GM21619 (cell line): ENCODE results near the gene ATP11A.

ENCODE experiments used
- ATAC-seq: cut with Tn5 transposase; IDR thresholded peaks from one replicate; pipeline ENCODE4 v1.9.1; 2021; ENCODE audit not compliant: unreplicated experiment

The ATP11A gene

DNA sequence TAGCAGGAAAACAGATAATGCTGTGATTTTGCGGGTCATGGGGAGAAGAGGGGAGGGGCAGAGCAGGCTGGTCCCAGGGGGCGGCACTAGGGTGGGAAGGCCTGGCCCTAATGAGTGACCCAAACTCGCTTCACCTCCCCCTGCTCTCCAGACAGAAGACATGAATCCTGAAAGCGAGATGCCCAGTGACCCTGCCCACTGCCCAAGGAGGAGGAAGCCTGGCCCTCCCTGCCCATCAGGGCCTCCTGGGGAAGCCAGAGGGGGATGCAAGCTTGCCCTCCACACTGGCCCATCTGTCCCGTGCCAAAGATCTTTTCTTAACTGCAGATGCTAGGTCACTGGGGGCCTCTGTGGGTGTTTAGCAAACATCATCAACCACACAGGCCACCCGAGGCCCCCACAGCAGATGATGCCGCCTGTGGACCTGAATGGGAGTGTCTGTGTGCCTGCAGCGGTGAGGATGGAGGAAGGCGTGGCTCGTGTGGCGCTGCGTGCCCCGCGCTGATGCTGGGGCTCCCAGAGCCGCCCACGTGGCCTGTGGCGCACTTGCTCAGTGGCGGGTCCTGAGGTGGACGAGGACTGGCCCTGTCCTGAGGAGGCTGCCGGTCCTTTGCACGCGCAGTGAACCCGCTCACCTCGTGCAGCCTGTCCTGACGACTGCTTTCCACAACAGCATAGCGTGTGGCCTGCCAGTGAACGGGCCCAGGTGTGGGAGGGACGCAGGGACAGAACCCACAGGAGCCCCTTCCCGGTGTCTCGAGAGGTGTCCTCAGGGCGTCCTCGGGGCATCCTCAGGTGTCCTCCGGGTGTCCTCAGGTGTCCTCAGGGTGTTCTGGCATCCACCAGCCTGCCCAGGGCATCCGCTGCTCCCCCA is 198.6 kb downstream of the ATP11A start:
- no peak for ATAC-seq

DNA sequence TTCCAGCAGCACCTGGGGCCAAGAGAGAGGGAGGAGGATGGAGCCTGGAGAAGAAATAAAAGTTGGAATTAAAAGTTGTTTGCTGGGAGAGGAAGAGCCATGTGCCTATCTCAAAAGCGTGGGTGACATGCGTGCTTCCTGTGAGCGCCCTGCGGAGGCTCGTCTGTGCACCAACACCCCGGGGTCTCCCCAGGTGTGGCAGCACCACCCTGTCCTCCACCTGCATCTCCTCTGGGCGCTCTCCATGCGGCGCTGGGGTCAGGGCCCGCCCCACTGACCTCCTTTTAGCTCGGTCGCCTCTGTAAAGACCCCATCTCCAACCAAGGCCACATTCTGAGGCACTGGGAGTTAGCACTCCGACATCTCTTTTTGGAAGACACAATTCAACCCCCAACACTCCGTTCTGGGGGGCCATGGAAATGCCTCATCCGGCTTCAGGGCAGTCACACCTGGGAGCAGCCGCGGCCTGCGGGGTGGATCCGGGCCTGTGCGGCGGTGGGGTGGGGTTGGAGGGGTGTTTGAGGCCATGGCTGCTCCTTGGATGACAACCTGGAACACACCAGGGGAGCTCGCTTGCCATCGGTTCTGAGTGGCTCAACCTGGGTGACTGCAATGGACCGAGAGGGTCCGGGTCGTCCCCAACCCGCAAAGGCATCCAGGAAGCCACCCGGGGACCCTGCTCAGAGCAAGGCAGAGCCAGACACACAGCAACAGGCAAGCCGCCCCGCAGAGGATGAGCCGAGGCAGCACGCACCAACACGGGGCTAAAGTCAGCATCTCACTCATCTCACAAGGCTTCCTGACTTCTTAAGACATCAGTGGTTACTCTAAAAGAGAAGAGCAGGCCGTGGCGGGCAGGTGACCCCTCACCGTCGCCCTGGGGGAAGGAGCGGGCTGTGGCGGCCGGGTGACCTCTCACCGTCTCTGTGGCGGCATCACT is 199.8 kb downstream of the ATP11A start:
- ATAC-seq: no peak

DNA sequence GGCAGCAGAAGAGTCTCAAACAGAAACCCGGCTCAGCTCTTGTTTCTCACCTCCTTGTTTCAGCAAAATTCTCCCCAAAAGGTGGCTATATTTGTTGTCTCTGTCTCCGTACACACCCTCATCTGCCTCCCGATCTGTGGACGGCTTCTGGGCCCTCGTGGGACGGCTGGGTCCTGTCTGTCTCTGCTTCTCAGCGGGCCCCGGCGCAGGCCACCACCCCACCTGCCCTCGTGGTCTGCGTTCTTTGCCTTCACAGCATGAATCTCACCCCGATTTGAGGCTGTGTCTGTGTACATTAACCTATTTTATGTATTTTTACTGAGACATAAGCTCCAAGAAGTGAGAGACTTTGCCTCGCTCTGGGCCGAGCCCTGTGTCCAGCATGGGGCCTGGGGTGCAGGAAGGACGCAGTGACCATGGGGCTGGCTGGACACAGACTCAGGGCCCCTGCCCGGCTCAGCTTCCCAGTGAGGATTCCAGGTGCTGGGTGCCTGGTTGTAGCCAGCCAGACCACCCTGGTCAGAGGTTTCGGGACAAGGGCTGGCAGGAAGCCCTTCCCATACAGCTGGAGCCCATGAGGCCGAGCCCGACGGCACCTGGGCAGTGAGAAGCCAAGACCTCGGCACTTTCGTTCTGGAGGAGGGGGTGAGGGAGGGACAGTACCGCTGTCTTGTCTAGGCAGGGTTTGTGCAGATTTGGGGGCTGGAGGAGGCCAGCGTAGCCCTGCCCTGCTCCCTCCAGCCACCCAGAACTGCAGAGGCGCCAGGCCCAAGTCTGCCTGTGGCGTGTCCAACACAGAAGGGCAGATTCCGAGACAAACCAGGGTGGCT is 200.7 kb downstream of the ATP11A start:
- no peak for ATAC-seq

DNA sequence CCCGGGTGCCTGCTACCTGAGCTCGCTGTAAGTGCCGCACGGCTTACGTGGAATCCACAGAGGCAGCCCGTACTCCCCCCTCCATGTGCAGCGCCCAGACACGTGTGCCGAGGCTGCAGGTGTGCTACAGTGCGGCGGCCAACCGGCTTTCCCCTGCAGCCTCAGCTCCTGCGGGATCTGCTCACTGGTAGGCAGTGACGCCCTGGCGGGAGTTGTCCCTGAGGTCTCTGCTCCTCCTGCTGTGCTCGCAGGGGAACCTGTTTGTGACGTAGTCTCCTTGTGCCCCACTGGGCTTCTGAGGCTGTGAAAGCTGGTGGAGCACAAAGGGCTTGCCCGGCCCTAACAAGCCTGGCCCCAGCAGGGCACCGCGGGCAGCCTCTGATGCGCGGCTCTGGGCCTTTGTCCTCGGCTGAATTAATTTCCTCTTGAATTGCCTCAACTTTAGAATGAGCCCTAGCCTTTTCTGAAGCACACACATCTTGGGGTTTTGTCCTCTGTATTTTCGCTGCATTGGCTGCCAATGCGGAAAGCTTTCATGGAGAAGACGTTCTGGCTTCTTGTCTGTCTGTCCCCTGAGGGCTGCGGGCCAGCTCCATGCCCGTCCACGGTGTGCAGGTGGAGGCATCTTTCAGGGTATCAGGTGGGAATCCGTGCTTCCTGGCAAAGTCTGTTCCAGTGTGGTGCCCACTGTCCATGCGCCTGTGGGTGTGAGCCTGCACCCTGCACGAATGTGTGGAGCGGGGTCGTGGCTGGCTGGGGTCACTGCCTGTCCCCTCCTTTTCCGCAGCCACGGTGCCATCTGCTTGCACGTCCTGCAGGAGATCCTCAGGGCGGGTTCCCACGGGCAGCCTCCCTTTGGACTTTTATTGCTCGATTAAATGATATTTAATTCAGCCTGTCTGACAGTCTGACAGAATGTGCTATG is 201.9 kb downstream of the ATP11A start:
- ATAC-seq: no peak

DNA sequence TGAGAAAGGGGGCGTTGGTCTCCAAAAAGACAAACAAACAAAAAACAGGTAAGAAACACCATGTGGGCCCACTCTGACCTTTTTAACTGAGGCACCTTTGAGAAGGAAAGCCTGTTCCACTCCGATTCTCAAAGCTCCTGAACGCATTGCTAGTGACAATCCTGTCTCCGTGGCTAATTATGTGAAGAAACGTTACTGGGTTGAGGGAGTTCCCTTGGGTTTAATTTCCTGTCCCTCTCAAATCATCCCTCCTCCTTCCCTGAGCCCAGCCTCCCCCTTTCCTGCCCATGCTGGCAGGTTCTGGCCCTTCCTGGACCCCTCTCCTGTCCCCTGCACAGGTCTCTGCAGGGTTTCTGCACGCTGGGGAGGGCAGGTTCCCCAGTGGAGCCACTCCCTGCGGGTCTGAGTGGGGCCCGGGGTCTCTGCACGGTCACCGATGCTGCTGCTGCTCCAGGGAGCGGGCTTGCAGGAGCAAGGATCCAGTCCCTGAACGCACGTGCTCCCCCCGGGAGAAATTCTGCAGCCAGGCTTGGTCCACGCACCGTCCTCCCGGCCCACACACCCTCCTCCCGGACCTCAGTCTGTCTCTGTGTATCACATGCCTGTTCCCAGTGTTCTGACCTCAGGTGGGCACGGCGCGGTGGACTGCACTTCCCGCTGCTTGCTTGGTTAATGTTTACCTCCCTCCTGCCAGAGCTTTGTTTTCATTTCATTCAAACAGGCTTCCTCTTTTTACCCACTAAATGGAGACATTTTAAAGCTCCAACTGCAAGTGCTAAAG is 202.8 kb downstream of the ATP11A start:
- no peak for ATAC-seq

DNA sequence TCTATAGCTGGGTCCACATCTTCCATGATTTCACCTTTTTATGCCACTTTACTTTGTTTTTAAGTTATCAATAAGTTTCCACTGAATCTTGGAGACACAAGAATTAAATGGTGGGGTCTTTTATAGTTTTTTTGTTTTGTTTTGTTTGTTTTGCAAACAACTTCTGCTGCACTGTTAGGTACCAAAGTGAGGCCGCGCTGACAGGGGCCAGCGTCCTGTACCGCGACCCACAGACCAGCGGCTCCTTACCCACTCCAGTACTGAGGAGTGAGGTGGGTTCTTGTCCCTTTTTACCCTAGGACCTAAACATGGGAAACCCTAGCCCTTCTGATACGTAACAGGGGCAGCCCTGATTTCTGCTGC is 203.3 kb downstream of the ATP11A start:
- ATAC-seq: no peak

DNA sequence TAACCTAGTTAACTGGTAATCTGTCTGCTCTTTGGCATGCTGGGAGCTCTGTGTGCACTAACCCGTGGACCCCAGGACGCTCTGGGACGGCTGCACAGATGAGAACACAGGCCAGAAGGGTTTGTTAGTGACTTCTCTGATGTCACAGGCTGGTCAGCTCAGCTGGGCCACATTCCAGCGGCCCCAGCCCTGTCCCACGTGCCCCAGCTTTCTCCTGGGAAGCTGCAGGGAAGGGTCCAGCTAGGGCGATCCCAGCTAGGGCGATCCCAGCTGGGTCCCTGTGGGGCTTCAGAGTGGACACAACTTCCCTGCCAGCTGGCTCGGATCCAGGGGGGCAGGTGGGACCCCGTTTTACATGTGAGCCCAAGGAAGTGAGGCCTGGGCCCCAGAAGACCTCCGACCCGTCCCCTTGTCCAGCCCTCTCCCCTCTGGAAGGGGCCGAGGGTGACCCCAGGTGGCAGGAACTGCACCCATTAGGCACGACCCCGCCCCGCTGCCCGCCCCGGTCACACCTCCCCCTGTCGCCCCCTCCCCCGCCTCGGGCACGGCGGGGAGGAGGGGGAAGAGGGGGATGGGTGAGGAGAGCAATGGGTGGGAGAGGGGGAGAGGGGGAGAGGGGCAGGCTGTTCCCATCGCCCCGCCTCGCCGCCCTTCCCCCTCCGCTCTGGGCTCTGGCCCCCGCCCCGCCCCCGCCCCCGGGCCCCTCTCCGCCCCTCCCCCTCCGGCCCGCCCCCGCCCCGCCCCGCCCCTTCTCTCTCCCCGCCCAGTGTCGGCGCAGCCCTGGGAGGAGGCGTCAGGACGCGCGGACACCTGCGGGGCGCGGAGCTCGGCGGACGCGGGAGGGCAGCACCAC is 204.0 kb downstream of the ATP11A start:
- peak; percentile 44 for ATAC-seq

DNA sequence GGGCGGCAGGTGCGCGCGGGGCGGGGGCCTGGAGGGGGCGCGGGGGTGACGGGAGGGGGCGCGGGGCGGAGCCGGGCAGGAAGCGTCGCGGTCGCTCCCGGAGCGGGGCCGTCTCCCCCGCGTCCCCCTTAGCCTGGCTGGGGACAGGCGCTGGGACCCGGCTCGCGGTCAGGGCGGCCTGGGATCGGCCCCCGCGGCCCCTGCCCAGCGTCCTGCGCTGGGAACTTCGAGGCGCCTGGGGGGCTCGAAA is 204.5 kb downstream of the ATP11A start:
- ATAC-seq: no peak

DNA sequence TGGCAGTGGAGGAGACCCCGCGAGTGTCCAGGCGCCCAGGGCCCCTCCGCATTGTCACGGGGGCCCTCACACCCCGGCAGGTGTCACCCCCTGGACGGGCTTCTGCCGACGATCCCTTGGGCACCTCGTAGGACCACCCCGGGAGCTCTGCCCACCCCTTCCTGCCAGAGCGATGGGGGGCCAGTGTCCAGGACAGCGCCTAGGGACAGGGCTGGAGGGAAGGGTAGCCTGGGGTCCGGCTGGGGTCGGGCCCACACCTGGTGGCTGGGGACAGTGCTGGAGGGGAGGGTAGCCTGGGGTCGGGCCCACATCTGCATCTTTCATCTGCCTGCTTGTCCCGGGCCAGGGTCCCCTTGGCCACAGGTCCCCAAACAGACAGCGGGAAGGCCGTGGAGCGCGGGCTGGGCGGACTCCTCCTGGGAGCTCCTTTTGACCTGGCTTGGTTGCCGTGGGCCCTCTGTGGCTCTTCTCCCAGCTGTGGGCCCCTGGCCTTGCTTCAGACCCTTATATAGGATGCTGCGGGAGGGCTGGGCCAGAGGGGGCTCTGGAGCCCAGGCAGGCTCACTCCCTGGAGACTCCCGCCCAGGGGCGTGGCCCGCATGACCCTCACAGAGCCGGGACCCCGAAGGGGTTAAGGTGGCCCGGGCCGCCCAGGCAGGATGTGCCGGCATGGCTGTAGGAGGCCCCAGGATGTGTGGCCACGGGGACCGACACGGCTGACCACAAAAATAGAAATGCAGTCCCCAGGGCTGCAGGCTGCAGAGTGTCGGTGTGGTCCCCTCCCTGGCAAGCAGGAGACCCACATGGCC is 205.0 kb downstream of the ATP11A start:
- no peak for ATAC-seq

DNA sequence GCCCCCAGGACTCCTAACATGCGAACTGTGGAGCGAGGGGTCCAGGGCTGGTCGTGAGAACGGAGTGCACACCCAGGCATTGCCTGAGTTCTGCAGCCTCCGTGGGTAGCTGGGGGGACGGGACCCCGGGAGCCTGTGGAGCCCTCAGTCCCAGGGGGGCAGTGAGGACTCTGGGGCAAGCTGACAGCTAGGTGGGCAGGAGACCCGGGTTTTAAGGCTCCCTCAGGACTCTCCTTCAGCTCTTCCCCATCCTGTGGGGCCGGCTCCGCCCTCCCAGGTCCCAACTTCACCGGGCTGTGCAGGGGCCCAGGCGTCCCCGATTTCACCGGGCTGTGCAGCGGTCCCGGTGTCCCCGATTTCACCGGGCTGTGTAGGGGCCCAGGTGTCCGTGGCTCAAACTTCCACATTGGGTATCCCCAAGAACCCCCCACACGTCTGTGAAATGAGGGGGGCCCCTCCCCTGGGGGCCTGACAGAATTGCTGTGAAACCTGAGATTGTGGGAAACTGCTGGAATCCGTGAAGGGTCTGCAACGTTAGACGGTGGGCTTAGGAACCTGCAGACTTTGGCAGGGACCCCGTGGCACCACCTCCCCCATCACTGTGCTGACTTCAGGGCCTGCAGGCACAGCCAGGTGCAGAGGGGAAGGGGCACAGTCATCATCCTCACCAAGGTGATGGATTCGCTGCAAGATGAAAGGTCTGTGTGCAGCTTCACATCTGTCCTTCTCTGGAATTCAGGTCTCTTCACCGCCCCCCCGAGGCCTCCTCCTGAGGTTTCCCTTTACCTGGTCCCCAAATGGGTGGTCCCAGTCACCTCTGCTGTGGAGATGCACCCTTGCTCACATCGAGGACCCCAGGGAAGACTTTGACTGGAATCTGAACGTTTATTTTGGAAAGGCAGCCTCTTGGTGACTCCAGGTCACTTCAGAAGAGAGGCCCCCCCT is 206.0 kb downstream of the ATP11A start:
- no peak for ATAC-seq

DNA sequence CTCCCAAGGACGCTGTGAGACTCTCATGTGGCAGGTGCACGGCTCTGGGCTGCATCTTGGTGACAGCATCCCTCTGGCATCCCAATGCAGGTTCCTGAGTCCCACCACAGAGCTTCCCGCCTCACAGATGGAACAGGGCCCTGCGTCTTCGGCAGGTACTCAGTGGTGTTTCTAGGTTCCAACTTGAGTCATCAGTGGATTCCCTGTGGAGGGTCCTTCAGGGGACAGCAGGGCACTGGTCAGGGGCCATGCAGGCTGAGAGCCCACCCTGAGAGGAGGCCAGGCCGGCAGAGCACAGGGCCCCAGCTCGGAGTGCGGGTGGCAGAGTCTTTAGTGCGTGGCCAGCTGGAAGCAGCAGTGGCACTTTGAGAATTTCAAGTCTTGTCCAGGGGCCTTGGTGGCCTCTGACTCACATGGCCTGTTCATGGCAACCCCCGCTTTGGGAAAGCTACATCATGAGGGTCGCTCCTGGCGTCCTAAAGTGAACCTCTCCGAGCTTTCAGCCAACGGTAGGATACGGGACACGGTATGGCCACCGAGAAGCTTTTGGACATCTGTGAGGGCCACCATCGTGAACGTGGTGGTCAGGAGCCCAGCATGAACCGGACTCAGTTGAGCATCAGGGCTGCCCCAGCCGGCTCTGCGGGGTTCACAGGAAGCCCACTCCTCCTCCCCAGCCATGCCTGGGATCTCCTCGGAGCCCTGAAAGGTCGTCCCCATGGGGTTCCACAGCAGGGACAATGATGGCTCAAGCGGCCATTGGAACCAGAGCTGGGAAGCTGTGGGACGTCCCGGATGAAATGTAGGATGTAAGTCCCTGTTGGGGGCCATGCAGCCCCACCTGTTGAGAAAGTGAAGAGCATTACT is 207.1 kb downstream of the ATP11A start:
- ATAC-seq: no peak

DNA sequence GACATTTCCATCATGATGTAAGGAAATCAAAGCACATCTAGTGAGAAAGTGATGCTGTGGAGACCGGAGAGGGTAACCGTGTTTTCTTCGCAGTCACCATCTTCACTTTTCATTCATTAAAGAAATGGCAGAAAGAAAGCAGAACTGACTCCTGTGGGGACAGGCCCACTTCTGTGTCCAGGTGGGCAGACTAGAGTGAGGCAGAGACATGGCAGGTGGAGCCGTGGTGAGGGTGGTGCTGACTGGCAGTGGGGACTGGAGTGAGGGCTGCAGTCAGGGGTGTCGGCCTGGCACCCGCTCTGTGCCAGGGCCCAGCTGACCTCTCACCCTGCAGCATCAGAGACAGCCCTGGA is 207.7 kb downstream of the ATP11A start:
- ATAC-seq: no peak

DNA sequence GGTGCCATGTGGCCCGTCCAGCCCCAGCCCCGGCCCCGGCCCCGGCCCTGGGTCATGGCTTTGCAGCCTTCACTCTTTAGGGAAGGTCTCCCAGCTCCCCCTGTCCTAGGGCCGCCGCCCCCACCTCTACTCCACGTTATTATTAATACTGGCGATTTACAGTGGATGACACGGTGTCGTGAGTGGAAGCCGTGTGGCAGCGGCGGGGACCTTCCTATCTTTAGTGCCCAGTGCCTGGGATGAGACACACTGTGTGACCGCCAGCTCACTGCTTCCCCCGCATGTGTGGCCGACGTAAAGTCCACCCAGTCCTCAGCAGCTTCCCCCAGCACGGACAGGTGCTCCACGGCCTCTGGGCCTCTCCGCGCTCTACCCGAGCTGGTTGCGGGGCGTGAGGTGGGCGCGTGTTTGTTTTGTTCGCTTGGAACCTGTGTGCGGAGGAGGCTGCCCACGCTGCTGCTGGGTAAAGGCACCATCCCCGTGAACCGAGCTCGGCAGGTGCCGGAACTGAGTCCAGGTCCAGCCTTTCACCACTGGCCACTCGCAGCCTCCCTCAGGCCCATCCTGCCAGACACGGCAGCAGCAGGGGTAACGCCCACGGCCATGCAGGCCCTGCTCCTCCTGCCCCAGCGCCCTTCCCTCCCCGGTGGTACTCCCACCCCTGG is 208.2 kb downstream of the ATP11A start:
- ATAC-seq: no peak

DNA sequence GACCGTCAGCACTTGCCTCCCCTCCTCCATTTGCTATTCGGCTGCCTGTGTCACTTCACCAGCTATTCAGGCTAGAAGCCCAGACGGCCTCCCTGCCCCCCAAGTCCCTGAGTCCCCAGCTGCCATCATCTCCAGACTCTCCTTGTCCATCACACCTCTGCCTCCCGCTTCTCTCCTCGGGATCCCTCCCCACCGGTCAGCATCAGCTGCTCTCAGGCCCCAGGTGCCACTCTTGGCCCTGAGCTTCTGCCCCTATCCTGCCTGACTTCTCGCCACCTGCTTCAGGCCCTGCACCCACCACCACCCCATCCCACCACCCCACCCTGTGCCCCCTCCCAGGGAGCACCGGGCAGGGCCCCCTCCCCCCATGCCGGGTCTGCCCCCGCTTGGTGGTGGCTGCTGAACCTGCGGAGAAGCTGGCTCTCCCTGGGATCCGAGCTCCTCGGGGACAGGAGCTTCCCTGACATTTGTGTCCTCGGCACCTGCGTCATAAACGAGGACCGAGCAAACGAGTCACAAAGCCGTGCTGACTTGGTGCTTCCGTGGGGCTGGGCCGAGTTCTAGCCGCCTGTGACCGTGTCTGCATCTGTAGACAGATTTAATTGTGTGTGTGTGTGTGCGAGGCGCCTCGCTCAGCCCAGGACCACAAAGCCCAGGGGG is 208.9 kb downstream of the ATP11A start:
- ATAC-seq: no peak
